ENCODE measurements around the gene PSAT1. TPM values are rescaled to one million over a fixed set of nuclear protein-coding genes. Genes with fewer than 3 reads are reported as not detected.

The PSAT1 gene
- total RNA-seq (2021) (179 and 217 TPM in 2 replicates), Bru-seq, nascent RNA (percentile 96 among the genes with signal in this experiment), BruChase-seq, experiment 1, labeled RNA remaining after a 2-hour chase (percentile 94 among the genes with signal in this experiment), BruChase-seq, experiment 2, labeled RNA remaining after a 6-hour chase (percentile 95 among the genes with signal in this experiment)
- long read RNA-seq, transcript PSAT1-201 (8 exons, 1,411 nt) = minor isoform, 20 of 495 reads
- long read RNA-seq, transcript PSAT1-202 (9 exons, 2,188 nt) = major isoform, 432 of 495 reads
- long read RNA-seq, partial matches to known transcripts = 17 of 495 reads
- long read RNA-seq, other reads (novel, unspliced or antisense) = 26 of 495 reads

DNA sequence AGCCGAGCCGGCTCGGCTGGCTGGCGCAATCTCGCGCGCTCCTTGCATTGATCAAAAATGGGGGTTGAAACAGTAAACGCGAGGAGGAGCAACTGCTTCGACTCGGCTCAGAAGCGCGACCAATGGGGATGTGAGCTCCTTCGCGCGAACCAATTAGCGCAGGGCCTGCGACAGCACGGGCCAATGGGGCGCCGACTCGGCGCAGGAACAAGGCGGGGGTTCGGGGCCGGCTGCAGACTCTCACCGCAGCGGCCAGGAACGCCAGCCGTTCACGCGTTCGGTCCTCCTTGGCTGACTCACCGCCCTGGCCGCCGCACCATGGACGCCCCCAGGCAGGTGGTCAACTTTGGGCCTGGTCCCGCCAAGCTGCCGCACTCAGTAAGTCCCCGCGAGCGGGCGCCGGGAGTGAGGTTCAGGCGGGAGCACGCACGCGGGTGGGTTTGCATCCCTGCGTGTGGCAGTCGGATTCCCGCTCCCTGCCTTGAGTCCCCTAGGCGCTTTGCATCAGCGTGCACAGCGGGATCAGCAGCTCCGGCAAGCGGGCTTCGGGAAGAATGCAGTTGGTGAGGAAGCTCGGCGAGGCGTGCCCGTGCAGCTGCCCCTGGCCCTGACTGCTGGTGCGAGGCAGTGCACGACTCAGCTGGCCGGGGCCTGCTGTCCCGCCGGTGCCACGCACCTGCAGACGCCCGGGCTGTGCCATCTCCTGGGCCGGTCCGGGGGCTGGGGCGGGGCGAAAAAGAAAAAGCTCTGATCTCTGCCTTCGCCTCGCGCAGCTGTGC lies at the start of gene PSAT1:
Gene PSAT1 (plus strand): TSS at position 233 of the 779 bp plus-strand sequence. CDS start 86 bp downstream, at position 319.
- no TSS peak for BruUV-seq (replicated peaks)
- Histone ChIP-seq H3K4me3 (ENCODE audit: low read depth, low read length, poor library complexity, severe bottlenecking) (peak within 1 kb of the TSS; percentile 94), H3K4me1 (ENCODE audit: insufficient read depth, low read length, poor library complexity, severe bottlenecking) (peaks cover 15% of the 10 kb centered on the region), H3K27ac (ENCODE audit: low read depth, low read length, poor library complexity, severe bottlenecking) (peak within 1 kb of the TSS; percentile 97), H3K27me3 (replicated peaks; ENCODE audit: insufficient read depth, low read depth, low read length, poor library complexity) (no peaks in the 10 kb centered on the region), H3K36me3 (ENCODE audit: insufficient read depth, low read length, poor library complexity, severe bottlenecking) (peaks cover 28% of the 10 kb centered on the region), H3K9me3 (ENCODE audit: low read depth, low read length, poor library complexity, severe bottlenecking) (no peaks in the 10 kb centered on the region)
- peak; percentile 99 for DNase-seq (ENCODE audit: low spot score)
- intact Hi-C loops (cut with micrococcal nuclease; ENCODE audit: unreplicated experiment) = loop anchor here (1.0 kb wide), 1 partner anchor 61 kb away; the partner anchor contains the start of gene CEP78
- CTCF ChIA-PET = interaction anchor here (0.7 kb wide), 1 partner anchor 272 kb away, joined by 7 read pairs; no protein-coding TSS in a partner anchor
- POLR2A ChIA-PET (ENCODE audit: low non-redundant PET) = interaction anchor here (0.7 to 1.3 kb wide), 10 partner anchors 12 to 1593 kb away, joined by 3 to 11 read pairs (median 4); no protein-coding TSS in a partner anchor
- TF ChIP-seq EZH2 (IDR thresholded peaks at IDR 0.05; ENCODE audit: borderline replicate concordance, low read depth, low read length, poor library complexity, severe bottlenecking) = no peak
- no peak for TF ChIP-seq CTCF (conservative IDR thresholded peaks at IDR 0.05; ENCODE audit: low read depth, low read length)

DNA sequence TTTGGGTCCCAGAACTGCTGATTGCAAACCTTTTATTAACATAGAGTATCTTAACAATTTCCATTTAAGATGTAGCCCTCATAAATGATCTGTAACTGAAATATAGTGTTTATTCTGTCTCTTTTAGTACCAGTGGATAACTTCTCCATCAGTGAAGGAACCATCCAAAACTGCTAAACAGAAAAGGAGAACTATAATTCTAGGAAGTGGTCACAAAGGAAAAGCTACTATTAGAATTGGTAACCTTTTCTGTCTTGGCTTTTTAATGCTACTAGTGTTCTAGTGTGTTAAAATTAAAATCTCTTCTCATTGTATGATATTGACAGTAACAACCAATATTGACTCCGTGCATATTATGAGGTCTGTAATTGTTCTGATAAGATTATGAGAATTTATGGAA lies 48.3 kb upstream of the PSAT1 start:
- no TSS peak for BruUV-seq (replicated peaks)
- Histone ChIP-seq H3K27me3 (replicated peaks; ENCODE audit: insufficient read depth, low read depth, low read length, poor library complexity) (no peaks in the 10 kb centered on the region), H3K27ac (ENCODE audit: low read depth, low read length, poor library complexity, severe bottlenecking) (no peak overlapping the region), H3K36me3 (ENCODE audit: insufficient read depth, low read length, poor library complexity, severe bottlenecking) (peaks cover 66% of the 10 kb centered on the region), H3K4me1 (ENCODE audit: insufficient read depth, low read length, poor library complexity, severe bottlenecking) (no peaks in the 10 kb centered on the region), H3K9me3 (ENCODE audit: low read depth, low read length, poor library complexity, severe bottlenecking) (no peaks in the 10 kb centered on the region), H3K4me3 (ENCODE audit: low read depth, low read length, poor library complexity, severe bottlenecking) (no peak overlapping the region)
- intact Hi-C loops (cut with micrococcal nuclease; ENCODE audit: unreplicated experiment) = no loop called here
- CTCF ChIA-PET = no interaction called here
- POLR2A ChIA-PET (ENCODE audit: low non-redundant PET) = no interaction called here
- DNase-seq (ENCODE audit: low spot score) = no peak
- TF ChIP-seq EZH2 (IDR thresholded peaks at IDR 0.05; ENCODE audit: borderline replicate concordance, low read depth, low read length, poor library complexity, severe bottlenecking) (no peak), CTCF (conservative IDR thresholded peaks at IDR 0.05; ENCODE audit: low read depth, low read length) (no peak)

DNA sequence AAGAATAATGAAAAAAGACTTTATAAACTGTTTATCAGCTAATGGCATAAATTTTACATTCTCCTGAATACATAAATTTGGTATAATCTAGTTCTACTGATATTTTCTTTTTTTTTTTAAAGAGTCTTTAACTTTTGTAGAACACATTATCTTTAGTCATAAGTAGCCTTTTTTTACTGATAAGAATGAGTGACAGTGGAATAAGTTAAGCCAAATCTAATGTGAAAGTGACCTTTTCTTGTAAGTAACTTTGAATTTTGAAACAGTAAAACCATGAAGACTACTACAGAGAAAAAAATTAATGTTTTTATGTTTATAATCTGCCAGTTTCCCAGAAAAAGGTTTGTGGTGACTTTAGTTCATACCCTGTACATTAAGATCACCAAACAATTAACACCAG lies 47.4 kb upstream of the PSAT1 start:
- no peaks in the 10 kb centered on the region for H3K9me3 ChIP-seq (ENCODE audit: low read depth, low read length, poor library complexity, severe bottlenecking)
- BruUV-seq (replicated peaks) = TSS peak; percentile 2
- no peak for DNase-seq (ENCODE audit: low spot score)
- H3K27me3 ChIP-seq (replicated peaks; ENCODE audit: insufficient read depth, low read depth, low read length, poor library complexity) = no peaks in the 10 kb centered on the region
- H3K36me3 ChIP-seq (ENCODE audit: insufficient read depth, low read length, poor library complexity, severe bottlenecking) = peaks cover 62% of the 10 kb centered on the region
- intact Hi-C loops (cut with micrococcal nuclease; ENCODE audit: unreplicated experiment) = no loop called here
- H3K4me3 ChIP-seq (ENCODE audit: low read depth, low read length, poor library complexity, severe bottlenecking) = no peak overlapping the region
- POLR2A ChIA-PET (ENCODE audit: low non-redundant PET) = no interaction called here
- H3K27ac ChIP-seq (ENCODE audit: low read depth, low read length, poor library complexity, severe bottlenecking) = no peak overlapping the region
- TF ChIP-seq EZH2 (IDR thresholded peaks at IDR 0.05; ENCODE audit: borderline replicate concordance, low read depth, low read length, poor library complexity, severe bottlenecking) = no peak
- no peak for TF ChIP-seq CTCF (conservative IDR thresholded peaks at IDR 0.05; ENCODE audit: low read depth, low read length)
- CTCF ChIA-PET = no interaction called here
- H3K4me1 ChIP-seq (ENCODE audit: insufficient read depth, low read length, poor library complexity, severe bottlenecking) = no peaks in the 10 kb centered on the region
